MCF 10A (cell line): ENCODE measurements around the gene STAU1. TPM values are rescaled to one million over a fixed set of nuclear protein-coding genes. Genes with fewer than 3 reads are reported as not detected.
"Not testable (repeated sequence)": the region's sequence is repeated elsewhere in the genome, so short reads cannot be mapped to it uniquely, and the experiment has no call there.

ENCODE experiments used
- BruUV-seq: library from RNA; stranded (reverse); fragments of 400-500 nt; replicated peaks from 2 replicates; lab custom pipeline; 2021; lab: Mats Ljungman, UMichigan
- CTCF ChIA-PET: fragments of 300-600 bp; sonication (Branson Sonifier 250); formaldehyde crosslinking; extraction: SDS; loops from one replicate; lab custom pipeline; 2021; ENCODE audit warnings: antibody characterized with exemption, inconsistent platforms; lab: Yijun Ruan, JAX
- POLR2A ChIA-PET: fragments of 300-600, 350-650 bp; sonication (Branson Sonifier 250); formaldehyde crosslinking; extraction: SDS; loops from one replicate; lab custom pipeline; 2020; ENCODE audit warnings: antibody characterized with exemption, inconsistent platforms; lab: Yijun Ruan, JAX
- DNase-seq: peaks from one replicate; pipeline ENCODE4 v3.0.0-alpha.2; 2018; ENCODE audit not compliant: unreplicated experiment
- H3K27ac Mint-ChIP-seq: one replicate; pipeline ENCODE4 v1.8.0; 2022; ENCODE audit warnings: mild to moderate bottlenecking, low read depth, mixed read lengths; ENCODE audit not compliant: unreplicated experiment
- H3K27me3 Mint-ChIP-seq: one replicate; pipeline ENCODE4 v1.8.0; 2022; ENCODE audit warnings: mixed read lengths; ENCODE audit not compliant: insufficient read depth, unreplicated experiment
- H3K36me3 Mint-ChIP-seq: one replicate; pipeline ENCODE4 v1.8.0; 2022; ENCODE audit warnings: mild to moderate bottlenecking, moderate library complexity, mixed read lengths; ENCODE audit not compliant: insufficient read depth, unreplicated experiment
- H3K4me1 Mint-ChIP-seq: one replicate; pipeline ENCODE4 v1.8.0; 2022; ENCODE audit warnings: mixed read lengths; ENCODE audit not compliant: insufficient read depth, unreplicated experiment
- H3K4me3 Mint-ChIP-seq: one replicate; pipeline ENCODE4 v1.8.0; 2022; ENCODE audit warnings: mild to moderate bottlenecking, moderate library complexity, mixed read lengths; ENCODE audit not compliant: unreplicated experiment
- H3K9me3 Mint-ChIP-seq: one replicate; pipeline ENCODE4 v1.8.0; 2022; ENCODE audit warnings: mixed read lengths; ENCODE audit not compliant: unreplicated experiment
- intact Hi-C: fragments of 100-400 bp; cut with micrococcal nuclease; formaldehyde crosslinking; loops from 2 replicates; pipeline ENCODE4 v1.14.1; 2022
- total RNA-seq: library from RNA; stranded (reverse); gene quantifications from 2 replicates; pipeline ENCODE4 v1.2.3, GENCODE V29; 2022
- TF ChIP-seq, protein P1 (sequence below): fragments of 200-600 bp; IDR thresholded peaks from one replicate; pipeline ENCODE4 v1.8.0; 2022; ENCODE audit warnings: antibody characterized with exemption, mild to moderate bottlenecking; ENCODE audit not compliant: unreplicated experiment

The STAU1 gene
- total RNA-seq, 1 experiment from 2014 or later = 110 TPM

DNA sequence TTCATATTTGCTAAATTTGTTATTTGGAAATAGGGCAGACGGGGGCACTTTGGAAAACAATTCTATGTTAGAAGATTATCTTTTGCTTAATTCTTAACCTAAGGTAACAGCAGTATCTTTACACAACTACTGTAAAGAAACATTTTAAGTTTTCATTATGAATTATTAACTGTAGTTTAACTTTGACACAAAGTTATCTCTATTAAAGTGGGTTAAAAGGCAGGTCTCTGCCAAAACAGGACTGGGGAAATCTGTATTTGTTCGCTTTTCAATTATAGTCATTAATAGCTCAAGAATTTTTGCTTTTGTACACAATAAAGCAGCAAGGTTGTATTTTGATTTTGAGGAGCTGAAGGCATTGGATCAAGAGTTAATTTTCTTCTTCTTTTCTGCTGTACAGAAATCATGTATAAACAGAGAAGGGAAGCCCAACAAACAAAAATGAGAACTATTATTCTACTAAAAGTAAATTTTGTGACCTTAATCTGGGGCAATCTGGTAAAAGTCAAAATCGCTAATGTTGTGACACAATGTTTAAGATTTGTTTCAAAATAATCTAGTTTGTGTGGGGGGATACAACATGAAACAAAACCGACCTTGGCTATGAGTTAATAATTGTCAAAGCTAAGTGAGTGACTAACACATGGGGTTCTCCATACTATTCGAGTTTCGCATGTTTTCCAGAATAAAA lies 2.9 kb downstream of the STAU1 start:
- Mint-ChIP-seq H3K36me3 (peaks cover 12% of the 10 kb centered on the region), H3K4me1 (peaks cover 6% of the 10 kb centered on the region), H3K27ac (no peak overlapping the region), H3K4me3 (peak overlapping the region; percentile 38), H3K27me3 (no peaks in the 10 kb centered on the region), H3K9me3 (no peaks in the 10 kb centered on the region)
- TF ChIP-seq, protein P1, sequence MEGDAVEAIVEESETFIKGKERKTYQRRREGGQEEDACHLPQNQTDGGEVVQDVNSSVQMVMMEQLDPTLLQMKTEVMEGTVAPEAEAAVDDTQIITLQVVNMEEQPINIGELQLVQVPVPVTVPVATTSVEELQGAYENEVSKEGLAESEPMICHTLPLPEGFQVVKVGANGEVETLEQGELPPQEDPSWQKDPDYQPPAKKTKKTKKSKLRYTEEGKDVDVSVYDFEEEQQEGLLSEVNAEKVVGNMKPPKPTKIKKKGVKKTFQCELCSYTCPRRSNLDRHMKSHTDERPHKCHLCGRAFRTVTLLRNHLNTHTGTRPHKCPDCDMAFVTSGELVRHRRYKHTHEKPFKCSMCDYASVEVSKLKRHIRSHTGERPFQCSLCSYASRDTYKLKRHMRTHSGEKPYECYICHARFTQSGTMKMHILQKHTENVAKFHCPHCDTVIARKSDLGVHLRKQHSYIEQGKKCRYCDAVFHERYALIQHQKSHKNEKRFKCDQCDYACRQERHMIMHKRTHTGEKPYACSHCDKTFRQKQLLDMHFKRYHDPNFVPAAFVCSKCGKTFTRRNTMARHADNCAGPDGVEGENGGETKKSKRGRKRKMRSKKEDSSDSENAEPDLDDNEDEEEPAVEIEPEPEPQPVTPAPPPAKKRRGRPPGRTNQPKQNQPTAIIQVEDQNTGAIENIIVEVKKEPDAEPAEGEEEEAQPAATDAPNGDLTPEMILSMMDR = no peak
- ChIA-PET POLR2A (interaction anchor here (1.1 to 7.5 kb wide), 3 partner anchors 10 to 32 kb away, joined by 3 to 150 read pairs (median 3); partner anchors contain the start of gene DDX27), CTCF (interaction anchor here (0.9 to 2.3 kb wide), 2 partner anchors 32 to 42 kb away, joined by 3 to 6 read pairs; no protein-coding TSS in a partner anchor)
- no TSS peak for BruUV-seq
- intact Hi-C loops = no loop called here
- no peak for DNase-seq

DNA sequence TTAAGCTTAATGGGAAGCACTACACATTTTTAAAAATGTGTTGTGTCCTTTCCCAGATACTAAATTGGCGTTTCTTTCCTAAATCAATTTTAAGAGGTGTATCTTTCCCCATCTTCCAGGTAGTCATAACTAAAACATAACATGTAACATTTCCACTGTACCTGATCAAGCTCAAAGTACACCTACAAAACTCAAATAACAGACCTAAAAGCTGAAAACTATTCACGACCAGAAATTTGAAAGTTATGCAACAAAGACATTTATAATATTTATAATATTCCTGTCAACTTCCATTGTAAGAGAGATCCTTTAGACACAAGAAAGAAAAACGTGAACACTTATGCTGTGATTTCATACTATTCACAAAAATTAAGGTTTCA lies 3.5 kb downstream of the STAU1 start:
- peak overlapping the region; percentile 38 for H3K4me3 Mint-ChIP-seq

DNA sequence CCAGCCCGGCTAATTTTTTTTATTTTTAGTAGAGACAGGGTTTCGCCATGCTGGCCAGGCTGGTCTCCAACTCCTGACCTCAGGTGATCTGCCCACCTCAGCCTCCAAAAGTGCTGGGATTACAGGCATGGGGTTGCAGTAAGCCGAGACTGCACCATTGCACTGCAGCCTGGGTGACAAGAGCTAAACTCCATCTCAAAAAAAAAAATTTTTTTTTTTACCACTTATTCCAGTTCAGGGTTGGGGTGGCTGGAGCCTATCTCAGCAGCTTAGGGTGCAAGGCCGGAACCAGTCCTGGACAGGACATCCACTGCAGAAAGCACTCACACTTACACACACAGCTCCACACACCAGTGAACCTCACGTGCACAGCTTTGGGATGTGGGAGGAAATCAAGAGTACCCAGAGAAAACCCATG lies 4.0 kb downstream of the STAU1 start:
- intact Hi-C loops, H3K9me3 Mint-ChIP-seq, BruUV-seq, H3K27ac Mint-ChIP-seq, DNase-seq, H3K4me3 Mint-ChIP-seq, H3K27me3 Mint-ChIP-seq: not testable (repeated sequence)
- ChIA-PET POLR2A (interaction anchor here (0.8 to 7.5 kb wide), 7 partner anchors 9 to 99 kb away, joined by 3 to 150 read pairs (median 4); partner anchors contain the start of gene DDX27), CTCF (interaction anchor here (1.1 to 2.3 kb wide), 2 partner anchors 33 to 51 kb away, joined by 4 to 6 read pairs; no protein-coding TSS in a partner anchor)
- H3K4me1 Mint-ChIP-seq = peaks cover 14% of the 10 kb centered on the region
- peaks cover 12% of the 10 kb centered on the region for H3K36me3 Mint-ChIP-seq

More for the DNA sequence above, 3.5 kb downstream of the STAU1 start:
- ChIA-PET POLR2A (interaction anchor here (0.8 to 7.5 kb wide), 5 partner anchors 10 to 33 kb away, joined by 3 to 150 read pairs (median 3); partner anchors contain the start of gene DDX27), CTCF (interaction anchor here (1.1 to 2.3 kb wide), 2 partner anchors 33 to 52 kb away, joined by 4 to 6 read pairs; no protein-coding TSS in a partner anchor)
- Mint-ChIP-seq H3K27me3 (no peaks in the 10 kb centered on the region), H3K27ac (no peak overlapping the region), H3K4me1 (peaks cover 9% of the 10 kb centered on the region), H3K36me3 (peaks cover 12% of the 10 kb centered on the region), H3K9me3 (no peaks in the 10 kb centered on the region)
- DNase-seq = no peak
- TF ChIP-seq, protein P1 = no peak
- intact Hi-C loops = no loop called here
- no TSS peak for BruUV-seq

DNA sequence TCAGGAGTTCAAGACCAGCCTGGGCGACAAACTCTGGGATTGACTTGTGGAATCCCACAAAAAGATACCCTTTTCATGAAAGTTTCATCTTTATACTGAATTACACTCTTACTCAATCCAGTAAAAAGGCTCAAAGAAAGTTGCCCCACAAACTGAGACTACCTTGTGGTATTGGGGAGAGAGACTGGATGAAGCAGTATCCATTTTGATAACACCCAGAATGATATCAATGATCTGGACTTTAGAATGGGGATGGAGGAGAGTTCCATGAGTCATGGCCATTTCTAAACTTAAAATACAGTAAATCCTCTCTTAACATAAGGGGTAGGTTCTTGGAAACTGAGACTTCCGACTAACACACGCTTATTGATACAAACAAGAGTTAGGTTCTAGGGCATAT lies 4.7 kb downstream of the STAU1 start:
- Mint-ChIP-seq H3K9me3 (no peaks in the 10 kb centered on the region), H3K4me1 (peaks cover 10% of the 10 kb centered on the region), H3K27ac (no peak overlapping the region), H3K4me3 (no peak overlapping the region), H3K36me3 (peaks cover 18% of the 10 kb centered on the region), H3K27me3 (no peaks in the 10 kb centered on the region)
- no peak for DNase-seq
- TF ChIP-seq, protein P1 = no peak
- ChIA-PET CTCF (interaction anchor here (0.5 to 5.1 kb wide), 4 partner anchors 18 to 1849 kb away, joined by 3 to 42 read pairs (median 5); no protein-coding TSS in a partner anchor), POLR2A (interaction anchor here (1.0 to 7.5 kb wide), 6 partner anchors 17 to 99 kb away, joined by 4 to 150 read pairs (median 6); partner anchors contain the start of gene DDX27)
- BruUV-seq = no TSS peak
- intact Hi-C loops = no loop called here
